Measurements from ENCODE around the gene LYSMD1.

LYSMD1 gene

DNA sequence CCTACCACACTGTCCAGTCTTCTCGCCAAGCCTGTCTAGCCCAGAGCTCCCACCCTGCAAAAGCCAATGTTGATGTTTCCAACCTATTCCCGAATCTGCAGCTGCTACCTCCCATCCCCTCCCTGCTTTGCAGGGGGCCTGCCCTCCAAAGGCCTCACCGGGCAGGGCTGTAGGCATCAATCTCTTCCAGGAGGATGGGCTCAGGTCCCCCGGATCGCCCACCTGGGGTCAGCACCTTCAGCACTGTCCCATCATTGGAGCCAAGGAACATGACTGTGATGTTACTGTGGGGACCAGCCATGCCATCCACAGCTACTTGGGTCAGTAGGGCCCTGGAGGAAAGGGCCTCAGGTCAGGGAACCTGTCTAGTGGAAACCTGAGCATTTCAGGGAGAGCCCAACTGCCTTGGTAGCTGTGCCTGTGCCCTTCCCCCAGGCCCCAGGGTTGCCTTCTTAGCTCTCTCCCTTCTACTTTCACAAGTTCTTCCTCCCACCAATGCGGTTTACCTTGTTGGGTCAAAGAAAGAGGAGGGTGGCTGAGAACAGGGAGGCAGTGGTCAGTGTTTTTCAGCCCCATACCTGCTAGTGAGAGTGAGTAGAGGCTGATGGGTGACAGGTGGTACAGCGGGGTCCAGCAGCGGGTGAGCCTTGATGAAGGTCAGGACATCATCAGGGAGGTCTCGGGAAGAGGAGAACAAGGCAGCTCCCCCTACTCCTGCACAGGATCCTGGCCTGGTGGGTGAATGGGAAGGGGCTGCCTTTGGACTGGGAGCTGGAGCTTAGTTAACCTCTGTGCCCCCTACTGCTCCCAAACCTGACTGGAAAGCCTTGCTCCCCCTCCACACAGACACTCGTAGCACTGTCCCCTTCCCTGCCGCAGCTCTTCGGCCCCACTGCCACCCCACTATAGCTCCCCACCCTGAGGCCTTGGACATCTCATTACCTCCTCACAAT, 30.0 kb downstream of the LYSMD1 start:
- DNase-seq: no peak

DNA sequence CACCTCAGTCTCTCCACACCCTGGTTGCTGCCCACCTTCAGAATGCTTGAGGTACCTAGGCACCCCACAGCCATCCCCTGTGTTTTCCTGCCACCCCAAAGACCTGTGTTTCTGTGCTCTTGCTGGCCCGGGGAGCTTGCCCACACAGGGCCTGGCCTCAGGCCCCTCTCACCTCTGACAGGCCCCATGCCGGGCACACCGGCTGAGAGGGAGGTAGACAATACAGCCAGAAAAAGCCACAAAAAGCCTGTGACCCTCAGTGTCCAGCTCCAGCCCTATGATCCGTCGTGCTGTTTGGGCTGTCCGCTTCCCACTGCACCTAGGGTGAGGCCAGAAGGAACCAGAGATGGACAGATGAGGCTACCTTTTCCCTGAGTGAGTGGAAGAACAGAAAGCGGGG, 30.7 kb downstream of the LYSMD1 start:
- DNase-seq: no peak

DNA sequence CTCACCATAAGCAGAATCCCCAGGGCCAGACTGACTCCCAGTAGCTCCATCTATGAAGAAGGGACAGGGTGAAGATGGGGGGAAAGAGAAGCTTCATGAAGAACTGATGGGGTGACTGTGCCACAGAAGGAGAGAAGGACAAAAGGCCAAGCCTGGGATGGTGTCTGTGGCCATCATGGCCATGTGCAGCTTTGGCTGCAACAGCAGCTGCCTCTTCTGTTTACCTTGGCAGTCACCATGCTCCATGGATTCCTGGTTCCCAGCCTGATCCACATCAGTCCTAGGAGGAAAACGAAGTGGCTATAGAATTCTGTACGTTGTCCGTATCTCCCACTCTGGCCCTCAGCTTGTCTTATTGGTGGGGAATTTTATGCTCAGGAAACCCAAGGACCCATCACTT, 31.3 kb downstream of the LYSMD1 start:
- DNase-seq: no peak

DNA sequence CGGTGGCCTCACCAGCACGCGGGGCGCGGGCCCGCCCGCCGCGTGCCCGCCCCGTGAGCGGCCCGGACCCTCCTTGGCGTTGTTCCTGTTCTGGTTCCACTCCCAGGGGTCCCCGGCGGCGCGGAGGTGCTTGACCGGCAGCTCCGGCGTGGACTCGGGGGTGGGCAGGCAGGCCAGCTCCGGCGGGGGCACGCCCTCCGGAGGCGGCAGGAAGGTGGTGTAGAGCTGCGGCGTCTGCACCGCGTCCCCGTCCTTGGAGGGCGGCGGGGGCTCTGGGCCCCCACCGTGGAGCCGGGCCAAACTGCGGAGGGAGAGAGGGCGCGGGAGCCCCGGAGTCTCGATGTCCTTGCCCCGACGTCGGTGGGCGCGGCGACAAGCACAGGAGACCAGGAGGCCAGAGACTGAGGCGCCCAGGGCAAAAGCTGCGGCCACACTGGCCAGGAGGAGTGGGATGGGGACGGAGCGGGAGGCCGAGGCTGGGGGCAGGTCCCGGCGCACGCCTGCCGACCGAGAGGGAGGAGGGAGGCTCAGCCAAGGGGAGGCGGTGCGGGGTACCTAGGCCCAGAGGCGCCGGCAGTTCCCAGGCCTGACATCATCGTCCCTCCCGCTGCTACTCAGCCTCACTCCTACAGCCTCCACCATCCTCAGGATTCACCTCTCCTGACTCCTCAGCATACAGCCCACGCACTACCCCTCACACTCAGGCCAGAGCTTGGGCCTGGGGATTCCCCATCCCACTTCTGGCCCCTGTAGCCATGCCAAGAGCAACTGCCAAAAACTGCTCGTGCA, 32.5 kb downstream of the LYSMD1 start:
- no peak for DNase-seq

DNA sequence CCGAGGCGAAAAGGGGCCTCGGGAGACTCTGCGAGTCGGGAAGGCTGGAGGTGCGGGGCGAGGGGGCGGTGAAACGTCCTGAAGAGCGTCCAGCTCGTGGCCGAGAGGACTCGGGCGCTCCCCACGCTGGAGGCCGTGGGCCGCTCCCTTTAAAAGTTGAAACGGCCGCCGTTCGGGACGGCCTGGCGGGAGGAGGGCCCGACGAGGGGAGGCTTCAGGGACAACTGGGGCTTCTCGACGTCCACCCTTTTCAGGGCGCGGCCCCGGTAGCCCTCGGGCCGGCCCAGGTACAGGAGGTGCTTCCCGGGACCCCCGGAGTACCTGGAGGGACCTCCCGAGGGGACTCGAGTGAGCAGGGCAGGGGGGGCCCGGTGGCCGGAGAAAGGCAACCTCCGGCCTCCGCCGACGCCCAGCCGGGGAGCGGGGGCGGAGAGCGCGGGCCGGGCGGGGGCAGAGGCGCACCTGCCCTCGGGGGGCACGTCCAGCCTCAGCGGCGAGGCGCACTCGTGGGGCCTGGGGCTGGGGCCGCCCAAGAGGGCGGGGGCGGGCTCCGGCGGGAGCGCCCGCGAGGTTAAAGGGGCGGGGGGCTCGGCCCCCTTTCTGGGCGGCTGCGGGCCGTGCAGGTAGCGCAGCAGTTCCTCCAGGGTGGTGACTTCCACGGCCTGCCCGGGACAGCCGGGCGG, 33.2 kb downstream of the LYSMD1 start:
- no peak for DNase-seq

DNA sequence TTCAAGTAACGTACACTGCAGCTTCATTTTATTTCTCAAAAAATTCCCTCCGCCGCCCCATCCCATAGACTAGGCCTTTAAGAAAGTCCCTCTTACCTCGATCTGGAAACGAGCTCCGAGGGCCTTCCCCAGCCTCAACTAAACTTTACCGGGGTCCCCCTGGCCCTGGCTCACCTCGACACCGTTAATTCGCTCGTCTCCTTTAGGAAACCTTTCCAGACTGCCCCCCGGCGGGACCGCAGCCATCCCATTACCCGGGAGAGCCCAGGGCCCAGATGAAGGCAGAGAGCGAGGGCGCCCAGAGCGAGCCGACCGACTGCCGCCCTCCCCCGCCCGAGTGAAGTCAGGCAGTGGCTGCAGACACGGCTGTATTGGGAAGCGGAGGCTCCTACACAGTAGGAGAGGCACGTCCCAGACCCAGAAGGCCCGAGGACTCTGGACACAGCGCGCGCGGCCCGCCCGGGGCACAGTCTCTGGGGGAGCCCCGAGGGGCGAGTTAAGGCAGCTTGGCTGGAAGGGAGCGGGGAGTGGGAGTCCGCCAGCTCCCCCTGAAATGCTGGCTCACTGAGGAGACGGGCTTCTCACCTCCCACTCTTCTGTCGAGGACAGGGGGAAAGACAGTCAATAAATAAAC, 33.9 kb downstream of the LYSMD1 start:
- DNase-seq: no peak

DNA sequence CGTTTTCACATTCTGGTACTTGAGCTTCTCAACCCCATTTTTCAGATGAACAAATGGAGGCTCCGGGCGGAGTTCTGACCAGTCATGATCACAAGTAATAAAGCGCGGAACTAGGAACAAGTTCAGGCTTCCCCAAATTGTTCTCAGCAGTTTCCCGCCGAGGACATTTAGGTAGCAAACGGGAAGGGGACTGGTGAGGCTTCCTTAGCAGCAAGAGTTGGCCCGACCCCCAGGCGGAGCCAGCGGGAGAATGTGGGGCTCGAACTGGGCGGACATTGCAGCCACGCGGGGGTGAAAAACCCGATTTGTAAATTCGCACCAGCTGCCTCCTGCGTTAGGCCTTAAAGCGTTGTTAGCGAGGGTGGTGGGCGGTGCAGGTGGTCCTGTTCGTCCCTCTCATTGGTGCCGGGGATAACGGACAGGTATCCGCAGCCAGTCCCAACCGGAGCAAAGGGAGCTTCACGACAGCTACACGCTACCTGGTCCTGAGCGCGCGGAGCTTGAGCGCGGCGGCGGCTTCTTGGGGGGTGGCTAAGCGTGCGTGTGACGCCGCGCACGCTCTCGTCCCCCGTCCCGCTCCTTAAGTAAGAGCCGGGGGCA, 34.6 kb downstream of the LYSMD1 start:
- peak; percentile 88 for DNase-seq

DNA sequence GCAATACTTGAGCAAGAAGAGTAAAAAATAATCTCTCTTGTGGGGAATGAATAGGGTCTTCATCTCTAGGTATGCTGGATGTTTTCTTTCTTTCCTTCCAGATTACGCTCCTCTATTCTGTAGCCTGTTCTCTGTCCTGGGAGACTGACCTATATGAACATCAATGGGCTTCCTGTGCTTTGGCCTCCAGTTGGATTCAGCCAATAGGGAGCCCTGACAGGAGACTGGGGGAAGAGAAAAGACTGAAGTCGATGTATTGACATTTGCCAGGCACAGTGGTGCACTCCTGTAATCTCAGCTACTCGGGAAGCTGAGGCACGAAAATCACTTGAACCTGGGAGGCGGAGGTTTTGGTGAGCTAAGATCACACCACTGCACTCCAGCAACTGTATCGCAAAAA, 36.9 kb downstream of the LYSMD1 start:
- DNase-seq: no peak

DNA sequence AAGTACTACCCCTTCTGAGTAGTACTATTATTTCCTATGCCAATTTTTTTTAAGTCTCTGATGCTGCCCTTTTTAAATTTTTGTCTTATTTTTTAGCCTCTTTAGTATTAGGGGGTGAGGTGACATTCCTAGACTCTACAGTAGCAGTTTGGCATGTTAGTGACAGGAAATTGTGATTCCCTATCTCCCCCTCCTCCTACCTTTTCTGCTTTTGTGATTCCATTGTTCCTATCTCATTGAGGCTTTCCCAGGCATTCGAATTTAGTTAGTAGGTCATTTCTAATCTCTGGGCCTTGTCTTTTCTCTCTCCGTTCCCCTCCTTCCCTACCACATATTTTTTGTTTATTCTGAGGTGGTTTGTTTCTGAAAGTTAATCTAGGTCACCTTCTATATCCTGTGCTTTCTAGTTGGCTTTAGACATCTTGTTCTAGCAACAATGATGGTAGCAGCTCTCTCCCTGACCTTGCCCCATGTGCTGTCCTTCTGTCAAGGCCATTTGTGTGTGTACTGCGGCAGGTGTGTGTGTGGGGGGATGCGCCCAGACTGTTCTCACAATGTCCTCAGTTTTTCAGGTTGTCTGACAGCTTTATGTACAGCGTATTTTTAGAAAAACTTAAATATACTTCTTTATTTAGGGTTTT, 40.8 kb downstream of the LYSMD1 start:
- no peak for DNase-seq

DNA sequence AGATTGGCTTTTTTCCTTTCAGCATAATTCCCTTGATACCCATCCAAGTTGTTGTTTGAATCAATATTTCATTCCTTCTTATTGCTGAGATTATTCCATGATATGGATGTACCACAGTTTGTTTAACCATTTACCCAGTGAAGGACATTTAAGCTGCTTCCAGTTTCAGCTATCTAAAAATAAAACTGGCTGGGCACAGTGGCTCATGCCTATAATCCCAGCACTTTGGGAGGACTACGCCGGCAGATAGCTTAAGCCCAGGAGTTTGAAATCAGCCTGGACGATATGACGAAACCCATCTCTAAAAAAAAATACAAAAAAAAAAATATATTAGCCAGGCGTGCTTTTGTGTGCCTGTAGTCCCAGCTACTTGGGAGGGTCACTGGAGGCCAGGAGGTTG, 51.8 kb downstream of the LYSMD1 start:
- DNase-seq: no peak
